Psoas muscle (tissue), 8 donors: ENCODE measurements around the gene KLHL13. TPM values are rescaled to one million over a fixed set of nuclear protein-coding genes. Genes with fewer than 3 reads are reported as not detected.

ENCODE experiments used
- ATAC-seq, 4 donors: fragments of 200-7000 bp; cut with Tn5 transposase; one replicate each; pipeline ENCODE4 v1.9.1; 2020; ENCODE audit warnings: moderate library complexity in 3 of 4, mild to moderate bottlenecking in 2 of 4
- DNase-seq, 2 donors: peaks; one replicate each; pipeline ENCODE4 v3.0.0-alpha.2; 2020
- H3K27ac ChIP-seq: fragments of 200-600 bp; one replicate; pipeline ENCODE4 v1.8.0; 2022
- H3K27me3 ChIP-seq, 3 donors: fragments of 200-600 bp in 1 of 3; one replicate each; pipeline versions ENCODE4 v1.6.1 to v1.8.0; 2013 to 2022; ENCODE audit warnings: low read length in 2 of 3, mild to moderate bottlenecking in 2 of 3, moderate library complexity in 1 of 3; ENCODE audit not compliant: insufficient read depth in 3 of 3
- H3K36me3 ChIP-seq, 2 donors: fragments of 200-600 bp in 1 of 2; one replicate each; pipeline versions ENCODE4 v1.6.1 to v1.8.0; 2013 to 2022; ENCODE audit warnings: low read depth in 1 of 2, mild to moderate bottlenecking in 1 of 2, moderate library complexity in 1 of 2; ENCODE audit not compliant: insufficient read depth in 1 of 2
- H3K4me1 ChIP-seq: fragments of 200-600 bp; one replicate; pipeline ENCODE4 v1.8.0; 2022
- H3K4me3 ChIP-seq: fragments of 200-600 bp; one replicate; pipeline ENCODE4 v1.8.0; 2022; ENCODE audit warnings: mild to moderate bottlenecking
- H3K9me3 ChIP-seq: fragments of 200-600 bp; one replicate; pipeline ENCODE4 v1.8.0; 2022
- CTCF ChIP-seq: fragments of 200-600 bp; IDR thresholded peaks from one replicate; pipeline ENCODE4 v1.8.0; 2022; ENCODE audit warnings: antibody characterized with exemption
- WGBS, 3 donors: extraction: QIAGEN DNeasy Blood & Tissue Kit; methylation state at CpG; one replicate each; pipeline versions ENCODE4 v1.1.6 to v1.1.7; 2013; 5-methylcytosine and 5-hydroxymethylcytosine counted together
- intact Hi-C, 2 donors: fragments of 100-400 bp; cut with DNase I; formaldehyde crosslinking; loops; one replicate each; pipeline versions ENCODE4 v1.11.0 to v1.14.2; 2022
- polyA plus RNA-seq, 3 donors: library from polyadenylated mRNA; stranded (reverse); fragments of 200-250 nt; gene quantifications; one replicate each; pipeline ENCODE4 v1.2.3, GENCODE V29; 2013
- total RNA-seq, 4 donors: library from RNA; stranded (reverse); fragmentation: NEBNext Ultra II Directional in 2 of 4; extraction: Animal tissue kit (Norgen Biotek cat#: 25700) in 2 of 4; gene quantifications; one replicate each; pipeline versions ENCODE4 v1.2.1 to v1.2.4, GENCODE V29; 2021 to 2023
- donor health status: healthy with polysubstance abuse.
- donor health status: DM: no; HTN: no; CAD: no; lungs with moderate emphysema.
- donor health status: Bipolar disorder and iron deficiency.
- donor health status: healthy.
- donor health status: DM: yes; HTN: yes; CAD: no.
- donor health status: DM: no; HTN: no; CAD: no.
- donor health status: DM: no; HTN: no; CAD: no.
- donor health status: DM: yes; HTN: yes; CAD: no.

The KLHL13 gene
- total and polyA plus RNA-seq, 7 donors, result 0.61 to 4.5 (median 1.5) TPM

GRCh38 chrX:118062817-118063615, 53.6 kb downstream of the KLHL13 start:
- no peaks in the 10 kb centered on the region for H3K9me3 ChIP-seq

GRCh38 chrX:118062048-118062789, 54.4 kb downstream of the KLHL13 start:
- WGBS, 3 donors, result 66 to 91% (median 84%) methylated on average over 4 of the region's 4 CpGs
- H3K27me3 ChIP-seq, result no peaks in the 10 kb centered on the region
- DNase-seq (no peak), ATAC-seq (no peak)
- TF ChIP-seq CTCF, result no peak
- no peak overlapping the region for H3K27ac ChIP-seq
- H3K4me1 ChIP-seq, result no peaks in the 10 kb centered on the region
- intact Hi-C loops, result no loop called here
- H3K36me3 ChIP-seq, result no peaks in the 10 kb centered on the region
- H3K4me3 ChIP-seq, result no peak overlapping the region
- no peaks in the 10 kb centered on the region for H3K9me3 ChIP-seq

More at GRCh38 chrX:118062817-118063615, 53.6 kb downstream of the KLHL13 start:
- TF ChIP-seq CTCF, result no peak
- ATAC-seq (no peak), DNase-seq (no peak)
- 51 to 85% (median 70%) methylated on average over 3 of the region's 3 CpGs for WGBS, 3 donors
- H3K27ac ChIP-seq, result no peak overlapping the region
- H3K4me3 ChIP-seq, result no peak overlapping the region
- H3K4me1 ChIP-seq, result no peaks in the 10 kb centered on the region
- intact Hi-C loops, result no loop called here
- H3K36me3 ChIP-seq, result no peaks in the 10 kb centered on the region
- H3K27me3 ChIP-seq, result no peaks in the 10 kb centered on the region

- no peak overlapping the region for H3K27ac ChIP-seq
- intact Hi-C loops, result no loop called here
- no peak for TF ChIP-seq CTCF
- no peak overlapping the region for H3K4me3 ChIP-seq
- no peaks in the 10 kb centered on the region for H3K4me1 ChIP-seq
- ATAC-seq (no peak), DNase-seq (no peak)
- H3K27me3 ChIP-seq, result no peaks in the 10 kb centered on the region
- WGBS, 3 donors, result 78 to 92% (median 80%) methylated on average over 2 of the region's 2 CpGs
- H3K9me3 ChIP-seq, result no peaks in the 10 kb centered on the region
- no peaks in the 10 kb centered on the region for H3K36me3 ChIP-seq
These were observed 57.7 kb downstream of the KLHL13 start for GRCh38 chrX:118058924-118059323.

GRCh38 chrX:118056870-118057269, 59.7 kb downstream of the KLHL13 start:
- intact Hi-C loops, result no loop called here
- ATAC-seq, result no peak
- H3K36me3 ChIP-seq, result no peaks in the 10 kb centered on the region
- H3K27me3 ChIP-seq, result no peaks in the 10 kb centered on the region
- H3K27ac ChIP-seq, result no peak overlapping the region
- H3K4me1 ChIP-seq, result no peaks in the 10 kb centered on the region
- no peak for TF ChIP-seq CTCF
- no peak for DNase-seq
- H3K9me3 ChIP-seq, result no peaks in the 10 kb centered on the region
- H3K4me3 ChIP-seq, result no peak overlapping the region
- 61 to 100% (median 97%) methylated on average over 2 of the region's 2 CpGs for WGBS, 3 donors
